HG03575 (cell line): Measurements from ENCODE around the gene SMIM20.
"Not testable (repeated sequence)": the region's sequence is repeated elsewhere in the genome, so short reads cannot be mapped to it uniquely, and the experiment has no call there.

ENCODE experiments used
- ATAC-seq: cut with Tn5 transposase; IDR thresholded peaks from one replicate; pipeline ENCODE4 v1.9.1; 2021; ENCODE audit not compliant: unreplicated experiment, insufficient number of reproducible peaks, low FRiP score; ENCODE audit errors: extremely low read depth

Gene SMIM20

GRCh38 chr4:25889589-25890503 is 24.2 kb upstream of the SMIM20 start:
- ATAC-seq = no peak

- ATAC-seq = no peak
These were observed 23.2 kb upstream of the SMIM20 start for GRCh38 chr4:25890571-25891485.

- ATAC-seq = no peak
These were observed 21.2 kb upstream of the SMIM20 start for GRCh38 chr4:25892796-25893195.

- no peak for ATAC-seq
These were observed 17.1 kb upstream of the SMIM20 start for GRCh38 chr4:25896776-25897539.

- no peak for ATAC-seq
These were observed 13.7 kb upstream of the SMIM20 start for GRCh38 chr4:25900310-25900709.

- no peak for ATAC-seq
These were observed 13.0 kb upstream of the SMIM20 start for GRCh38 chr4:25901030-25901430.

GRCh38 chr4:25903900-25904747 is 9.9 kb upstream of the SMIM20 start:
- no peak for ATAC-seq

GRCh38 chr4:25904748-25905082 is 9.3 kb upstream of the SMIM20 start:
- ATAC-seq = no peak

GRCh38 chr4:25905371-25905770 is 8.6 kb upstream of the SMIM20 start:
- no peak for ATAC-seq

GRCh38 chr4:25906113-25906512 is 7.9 kb upstream of the SMIM20 start:
- not testable (repeated sequence) for ATAC-seq

GRCh38 chr4:25908491-25908901 is 5.5 kb upstream of the SMIM20 start:
- ATAC-seq = no peak

- no peak for ATAC-seq
These were observed 2.7 kb upstream of the SMIM20 start for GRCh38 chr4:25911356-25911755.

- ATAC-seq = no peak
These were observed 767 bp upstream of the SMIM20 start for GRCh38 chr4:25913056-25913850.

GRCh38 chr4:25914670-25915352 is 791 bp downstream of the SMIM20 start:
- ATAC-seq = no peak

GRCh38 chr4:25915353-25915705 is 1.3 kb downstream of the SMIM20 start:
- ATAC-seq = no peak

- no peak for ATAC-seq
These were observed 2.9 kb downstream of the SMIM20 start for GRCh38 chr4:25916870-25917269.

- ATAC-seq = no peak
These were observed 5.7 kb downstream of the SMIM20 start for GRCh38 chr4:25919676-25920075.
